Suprapubic skin (tissue), 4 donors: ENCODE measurements around the gene PRR33. TPM values are rescaled to one million over a fixed set of nuclear protein-coding genes. Genes with fewer than 3 reads are reported as not detected.

Experiments used
- DNase-seq, 2 donors: peaks; one replicate each; pipeline ENCODE4 v3.0.0-alpha.2; 2019; ENCODE audit warnings: low spot score in 2 of 2
- H3K27ac ChIP-seq: fragments of 200-600 bp; sonication (generic); one replicate; pipeline ENCODE4 v1.5.1; 2019
- H3K27me3 ChIP-seq: fragments of 200-600 bp; sonication (generic); one replicate; pipeline ENCODE4 v1.5.1; 2019
- H3K36me3 ChIP-seq: fragments of 200-600 bp; sonication (generic); one replicate; pipeline ENCODE4 v1.5.1; 2019
- H3K4me1 ChIP-seq: fragments of 200-600 bp; sonication (generic); one replicate; pipeline ENCODE4 v1.5.1; 2019
- H3K4me3 ChIP-seq: fragments of 200-600 bp; sonication (generic); one replicate; pipeline ENCODE4 v1.5.1; 2019; ENCODE audit warnings: mild to moderate bottlenecking
- H3K9me3 ChIP-seq: fragments of 200-600 bp; sonication (generic); one replicate; pipeline ENCODE4 v1.5.1; 2019
- CTCF ChIP-seq, 2 donors: fragments of 200-600 bp in 1 of 2; fragments of 450-650 bp in 1 of 2; sonication (generic) in 1 of 2; IDR thresholded peaks; one replicate each; pipeline ENCODE4 v1.5.1; 2016 to 2019; ENCODE audit warnings: antibody characterized with exemption in 2 of 2, mild to moderate bottlenecking in 1 of 2, moderate library complexity in 1 of 2
- EP300 ChIP-seq: sonication (generic); formaldehyde crosslinking; IDR thresholded peaks from one replicate; pipeline ENCODE4 v1.6.1; 2017; ENCODE audit warnings: antibody characterized with exemption
- POLR2A ChIP-seq, 2 donors: fragments of 450-650 bp; IDR thresholded peaks; one replicate each; pipeline ENCODE4 v1.6.1; 2017; ENCODE audit warnings: antibody characterized with exemption in 2 of 2, mild to moderate bottlenecking in 2 of 2, moderate library complexity in 2 of 2
- POLR2AphosphoS5 ChIP-seq, 3 donors: sonication (generic); formaldehyde crosslinking; IDR thresholded peaks; one replicate each; pipeline ENCODE4 v1.6.1; 2017; ENCODE audit warnings: antibody characterized with exemption in 3 of 3
- WGBS: methylation state at CpG from one replicate; pipeline ENCODE4 v1.1.5; 2018; 5-methylcytosine and 5-hydroxymethylcytosine counted together
- total RNA-seq, 4 donors: library from RNA; depleted of rRNA; stranded (reverse); fragments of >200 nt; gene quantifications; one replicate each; pipeline ENCODE4 v1.1.0, GENCODE V29; 2016

The PRR33 gene
- total RNA-seq, 4 donors from 2014 or later = not detected

- H3K4me1 ChIP-seq = peaks cover 23% of the 10 kb centered on the region
- no peaks in the 10 kb centered on the region for H3K36me3 ChIP-seq
- TF ChIP-seq EP300 (no peak), POLR2A (IDR thresholded peaks at IDR 0.05) (no peak), POLR2AphosphoS5 (IDR thresholded peaks at IDR 0.05) (no peak), CTCF (IDR thresholded peaks at IDR 0.05) (no peak)
- 90% methylated on average over 31 of the region's 31 CpGs for WGBS
- no peak overlapping the region for H3K4me3 ChIP-seq
- no peaks in the 10 kb centered on the region for H3K9me3 ChIP-seq
- no peaks in the 10 kb centered on the region for H3K27me3 ChIP-seq
- no peak for DNase-seq
- no peak overlapping the region for H3K27ac ChIP-seq
Measured at GRCh38 chr11:1913271-1914060, 21.8 kb upstream of the PRR33 start.

GRCh38 chr11:1912289-1912878 lies 20.7 kb upstream of the PRR33 start:
- WGBS = 83% methylated on average over 13 of the region's 13 CpGs
- Histone ChIP-seq H3K4me1 (peaks cover 18% of the 10 kb centered on the region), H3K27me3 (no peaks in the 10 kb centered on the region), H3K9me3 (no peaks in the 10 kb centered on the region), H3K36me3 (no peaks in the 10 kb centered on the region), H3K27ac (no peak overlapping the region), H3K4me3 (no peak overlapping the region)
- DNase-seq = no peak
- TF ChIP-seq CTCF (IDR thresholded peaks at IDR 0.05) = no peak
- no peak for TF ChIP-seq POLR2A (IDR thresholded peaks at IDR 0.05)
- no peak for TF ChIP-seq EP300
- no peak for TF ChIP-seq POLR2AphosphoS5 (IDR thresholded peaks at IDR 0.05)

GRCh38 chr11:1909524-1909923 lies 17.8 kb upstream of the PRR33 start:
- DNase-seq = no peak
- Histone ChIP-seq H3K4me3 (no peak overlapping the region), H3K9me3 (no peaks in the 10 kb centered on the region), H3K36me3 (no peaks in the 10 kb centered on the region), H3K27ac (no peak overlapping the region), H3K27me3 (no peaks in the 10 kb centered on the region), H3K4me1 (peaks cover 5% of the 10 kb centered on the region)
- TF ChIP-seq POLR2AphosphoS5 (IDR thresholded peaks at IDR 0.05) = no peak
- TF ChIP-seq CTCF (IDR thresholded peaks at IDR 0.05) = no peak
- no peak for TF ChIP-seq POLR2A (IDR thresholded peaks at IDR 0.05)
- TF ChIP-seq EP300 = no peak
- WGBS = 91% methylated on average over 7 of the region's 7 CpGs

- Histone ChIP-seq H3K9me3 (no peaks in the 10 kb centered on the region), H3K36me3 (no peaks in the 10 kb centered on the region), H3K4me1 (peaks cover 5% of the 10 kb centered on the region), H3K27me3 (no peaks in the 10 kb centered on the region), H3K4me3 (no peak overlapping the region), H3K27ac (no peak overlapping the region)
- WGBS = 38% methylated on average over 9 of the region's 9 CpGs
- TF ChIP-seq POLR2AphosphoS5 (IDR thresholded peaks at IDR 0.05) (no peak), EP300 (no peak), CTCF (IDR thresholded peaks at IDR 0.05) (no peak), POLR2A (IDR thresholded peaks at IDR 0.05) (no peak)
- no peak for DNase-seq
Measured at GRCh38 chr11:1908618-1909017, 16.9 kb upstream of the PRR33 start.

GRCh38 chr11:1906611-1907423 lies 15.1 kb upstream of the PRR33 start:
- no peaks in the 10 kb centered on the region for H3K36me3 ChIP-seq
- no peak for DNase-seq
- TF ChIP-seq POLR2AphosphoS5 (IDR thresholded peaks at IDR 0.05) (no peak), POLR2A (IDR thresholded peaks at IDR 0.05) (no peak), EP300 (no peak), CTCF (IDR thresholded peaks at IDR 0.05) (no peak)
- H3K9me3 ChIP-seq = no peaks in the 10 kb centered on the region
- WGBS = 81% methylated on average over 14 of the region's 14 CpGs
- H3K27ac ChIP-seq = no peak overlapping the region
- H3K4me1 ChIP-seq = peaks cover 5% of the 10 kb centered on the region
- no peak overlapping the region for H3K4me3 ChIP-seq
- H3K27me3 ChIP-seq = no peaks in the 10 kb centered on the region
